GM12872 (cell line): Measurements from ENCODE around the gene ABHD8.

Experiments
- CTCF ChIP-seq: IDR thresholded peaks from 3 replicates; pipeline ENCODE4 v1.5.1; 2011; ENCODE audit warnings: low read depth, mild to moderate bottlenecking, low read length, moderate library complexity; ENCODE audit not compliant: insufficient read depth

Gene ABHD8

GRCh38 chr19:17326595-17326966, 23.4 kb upstream of the ABHD8 start:
- no peak for TF ChIP-seq CTCF

GRCh38 chr19:17325881-17326594, 22.8 kb upstream of the ABHD8 start:
- no peak for TF ChIP-seq CTCF

- TF ChIP-seq CTCF, result no peak
Observed at GRCh38 chr19:17325133-17325532, 21.9 kb upstream of the ABHD8 start.

- TF ChIP-seq CTCF, result no peak
Observed at GRCh38 chr19:17324357-17325114, 21.3 kb upstream of the ABHD8 start.

- TF ChIP-seq CTCF, result no peak
Observed at GRCh38 chr19:17323964-17324332, 20.7 kb upstream of the ABHD8 start.

GRCh38 chr19:17323300-17323963, 20.2 kb upstream of the ABHD8 start:
- no peak for TF ChIP-seq CTCF

GRCh38 chr19:17322854-17323253, 19.6 kb upstream of the ABHD8 start:
- no peak for TF ChIP-seq CTCF
